ENCODE measurements around the gene MAGIX. TPM values are rescaled to one million over a fixed set of nuclear protein-coding genes. Genes with fewer than 3 reads are reported as not detected.

MAGIX gene
- polyA plus RNA-seq, 3 donors: 1.1 to 2.0 (median 1.5) TPM

GRCh38 chrX:49177873-49178480 is 15.4 kb downstream of the MAGIX start:
- WGBS (ENCODE audit: insufficient coverage): 97% methylated on average over 6 of the region's 23 CpGs
- H2AFZ ChIP-seq (ENCODE audit: insufficient read depth, low read depth, low read length, poor library complexity, severe bottlenecking): no peak overlapping the region
- no peaks in the 10 kb centered on the region for H3K27me3 ChIP-seq (ENCODE audit: control insufficient read depth in 2 of 2, insufficient read depth in 2 of 2, low read length in 2 of 2)
- peaks cover 30% of the 10 kb centered on the region for H3K79me2 ChIP-seq (ENCODE audit: insufficient read depth, low read length)
- no peak for DNase-seq
- H3K9ac ChIP-seq (ENCODE audit: insufficient read depth, low read length, poor library complexity, severe bottlenecking): no peak overlapping the region
- peaks cover 50 to 70% of the 10 kb centered on the region in 2 donors for H3K36me3 ChIP-seq (replicated peaks in 1 of 2; ENCODE audit: control insufficient read depth in 1 of 2, insufficient read depth in 2 of 2, low read length in 2 of 2)
- peaks cover 41% of the 10 kb centered on the region for H3K4me1 Mint-ChIP-seq
- H3K27me3 Mint-ChIP-seq (ENCODE audit: low read depth in 3 of 3): peaks cover 0 to 10% (median 0%) of the 10 kb centered on the region in 3 donors
- no peak overlapping the region for H3K4me2 ChIP-seq (replicated peaks; ENCODE audit: extremely low read depth, low read length, poor library complexity, severe bottlenecking)
- peaks cover 53 to 68% of the 10 kb centered on the region in 2 donors for H3K36me3 Mint-ChIP-seq
- no peaks in the 10 kb centered on the region for H3K9me3 ChIP-seq (replicated peaks in 1 of 2; ENCODE audit: control insufficient read depth in 1 of 2, insufficient read depth in 1 of 2, low read length in 2 of 2)
- intact Hi-C loops (cut with micrococcal nuclease): no loop called here
- peak overlapping the region in 4 of 7 donors; percentile 45 to 92 (median 90) for H3K27ac Mint-ChIP-seq
- TF ChIP-seq CTCF (IDR thresholded peaks at IDR 0.05): no peak
- peaks cover 38 to 51% of the 10 kb centered on the region in 2 donors for H3K4me1 ChIP-seq (ENCODE audit: control insufficient read depth in 1 of 2, insufficient read depth in 2 of 2, low read length in 2 of 2)
- peaks cover 0 to 16% (median 4%) of the 10 kb centered on the region in 7 donors for H3K9me3 Mint-ChIP-seq
- H3K4me3 ChIP-seq (replicated peaks in 1 of 3; ENCODE audit: low read depth in 2 of 3, low read length in 3 of 3): no peak overlapping the region
- no peak overlapping the region for H3K4me3 Mint-ChIP-seq
- H4K20me1 ChIP-seq (ENCODE audit: insufficient read depth, low read length): peaks cover 5% of the 10 kb centered on the region
- H3K27ac ChIP-seq (ENCODE audit: low read depth in 1 of 2, low read length in 2 of 2): no peak overlapping the region

GRCh38 chrX:49178537-49178936 is 16.0 kb downstream of the MAGIX start:
- Histone ChIP-seq H3K9ac (ENCODE audit: insufficient read depth, low read length, poor library complexity, severe bottlenecking) (no peak overlapping the region), H3K79me2 (ENCODE audit: insufficient read depth, low read length) (peaks cover 24% of the 10 kb centered on the region), H4K20me1 (ENCODE audit: insufficient read depth, low read length) (peaks cover 1% of the 10 kb centered on the region), H3K27me3 (ENCODE audit: control insufficient read depth in 2 of 2, insufficient read depth in 2 of 2, low read length in 2 of 2) (no peaks in the 10 kb centered on the region), H3K9me3 (replicated peaks in 1 of 2; ENCODE audit: control insufficient read depth in 1 of 2, insufficient read depth in 1 of 2, low read length in 2 of 2) (no peaks in the 10 kb centered on the region), H2AFZ (ENCODE audit: insufficient read depth, low read depth, low read length, poor library complexity, severe bottlenecking) (no peak overlapping the region), H3K4me1 (ENCODE audit: control insufficient read depth in 1 of 2, insufficient read depth in 2 of 2, low read length in 2 of 2) (peaks cover 33 to 45% of the 10 kb centered on the region in 2 donors), H3K36me3 (replicated peaks in 1 of 2; ENCODE audit: control insufficient read depth in 1 of 2, insufficient read depth in 2 of 2, low read length in 2 of 2) (peaks cover 47 to 71% of the 10 kb centered on the region in 2 donors), H3K27ac (ENCODE audit: low read depth in 1 of 2, low read length in 2 of 2) (no peak overlapping the region), H3K4me2 (replicated peaks; ENCODE audit: extremely low read depth, low read length, poor library complexity, severe bottlenecking) (no peak overlapping the region), H3K4me3 (replicated peaks in 1 of 3; ENCODE audit: low read depth in 2 of 3, low read length in 3 of 3) (no peak overlapping the region)
- Mint-ChIP-seq H3K36me3 (peaks cover 50 to 68% of the 10 kb centered on the region in 2 donors), H3K9me3 (peaks cover 0 to 14% (median 2%) of the 10 kb centered on the region in 7 donors), H3K27ac (peak overlapping the region in 1 of 7 donors; percentile 38), H3K4me1 (peaks cover 35% of the 10 kb centered on the region), H3K27me3 (ENCODE audit: low read depth in 3 of 3) (peaks cover 0 to 5% (median 0%) of the 10 kb centered on the region in 3 donors), H3K4me3 (no peak overlapping the region)
- TF ChIP-seq CTCF (IDR thresholded peaks at IDR 0.05): no peak
- intact Hi-C loops (cut with micrococcal nuclease): no loop called here
- DNase-seq: no peak
- WGBS (ENCODE audit: insufficient coverage): 80% methylated on average over 1 of the region's 3 CpGs
